Chondrocyte (in vitro differentiated cells): Measurements from ENCODE around the gene RMRP. TPM values are rescaled to one million over a fixed set of nuclear protein-coding genes. Genes with fewer than 3 reads are reported as not detected.

ENCODE experiments used
- DNase-seq: peaks from one replicate; pipeline ENCODE4 v3.0.0; 2021; ENCODE audit warnings: mixed read lengths, low spot score
- H3K27ac Mint-ChIP-seq: one replicate; pipeline ENCODE4 v1.8.0; 2021; ENCODE audit warnings: mild to moderate bottlenecking, moderate library complexity, mixed read lengths; ENCODE audit not compliant: unreplicated experiment
- H3K27me3 Mint-ChIP-seq: 2 replicates; pipeline ENCODE4 v1.8.0; 2021; ENCODE audit warnings: low read depth, mixed read lengths
- H3K36me3 Mint-ChIP-seq: 2 replicates; pipeline ENCODE4 v1.8.0; 2021; ENCODE audit warnings: low read depth, mixed read lengths
- H3K4me1 Mint-ChIP-seq: 2 replicates; pipeline ENCODE4 v1.8.0; 2021; ENCODE audit warnings: low read depth, mild to moderate bottlenecking, mixed read lengths
- H3K4me3 Mint-ChIP-seq: one replicate; pipeline ENCODE4 v1.8.0; 2021; ENCODE audit warnings: mild to moderate bottlenecking, moderate library complexity, mixed read lengths; ENCODE audit not compliant: unreplicated experiment
- H3K9me3 Mint-ChIP-seq: 2 replicates; pipeline ENCODE4 v1.8.0; 2021; ENCODE audit warnings: low read depth, mixed read lengths
- total RNA-seq: library from RNA; stranded (reverse); gene quantifications from 3 replicates; pipeline ENCODE4 v1.2.1, GENCODE V29; 2021
- TF ChIP-seq, protein P1 (sequence below): fragments of 200-600 bp; sonication (generic); IDR thresholded peaks from 2 replicates; pipeline ENCODE4 v1.5.0; 2021; ENCODE audit warnings: antibody characterized with exemption, mild to moderate bottlenecking, moderate library complexity

The RMRP gene
- total RNA-seq, 1 donor from 2014 or later, result 12,386 TPM

- no peak overlapping the region for H3K4me3 Mint-ChIP-seq
- H3K27ac Mint-ChIP-seq, result no peak overlapping the region
- TF ChIP-seq, protein P1, sequence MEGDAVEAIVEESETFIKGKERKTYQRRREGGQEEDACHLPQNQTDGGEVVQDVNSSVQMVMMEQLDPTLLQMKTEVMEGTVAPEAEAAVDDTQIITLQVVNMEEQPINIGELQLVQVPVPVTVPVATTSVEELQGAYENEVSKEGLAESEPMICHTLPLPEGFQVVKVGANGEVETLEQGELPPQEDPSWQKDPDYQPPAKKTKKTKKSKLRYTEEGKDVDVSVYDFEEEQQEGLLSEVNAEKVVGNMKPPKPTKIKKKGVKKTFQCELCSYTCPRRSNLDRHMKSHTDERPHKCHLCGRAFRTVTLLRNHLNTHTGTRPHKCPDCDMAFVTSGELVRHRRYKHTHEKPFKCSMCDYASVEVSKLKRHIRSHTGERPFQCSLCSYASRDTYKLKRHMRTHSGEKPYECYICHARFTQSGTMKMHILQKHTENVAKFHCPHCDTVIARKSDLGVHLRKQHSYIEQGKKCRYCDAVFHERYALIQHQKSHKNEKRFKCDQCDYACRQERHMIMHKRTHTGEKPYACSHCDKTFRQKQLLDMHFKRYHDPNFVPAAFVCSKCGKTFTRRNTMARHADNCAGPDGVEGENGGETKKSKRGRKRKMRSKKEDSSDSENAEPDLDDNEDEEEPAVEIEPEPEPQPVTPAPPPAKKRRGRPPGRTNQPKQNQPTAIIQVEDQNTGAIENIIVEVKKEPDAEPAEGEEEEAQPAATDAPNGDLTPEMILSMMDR, result no peak
- H3K36me3 Mint-ChIP-seq, result no peaks in the 10 kb centered on the region
- H3K9me3 Mint-ChIP-seq, result no peaks in the 10 kb centered on the region
- H3K27me3 Mint-ChIP-seq, result peaks cover 22% of the 10 kb centered on the region
- DNase-seq, result no peak
- peaks cover 11% of the 10 kb centered on the region for H3K4me1 Mint-ChIP-seq
Observed at GRCh38 chr9:35619800-35620158, 38.0 kb downstream of the RMRP start.

GRCh38 chr9:35618854-35619799 lies 38.7 kb downstream of the RMRP start:
- peak; percentile 52 for DNase-seq
- TF ChIP-seq, protein P1, result no peak
- Mint-ChIP-seq H3K27me3 (peaks cover 26% of the 10 kb centered on the region), H3K27ac (no peak overlapping the region), H3K9me3 (no peaks in the 10 kb centered on the region), H3K4me3 (no peak overlapping the region), H3K36me3 (no peaks in the 10 kb centered on the region), H3K4me1 (peaks cover 11% of the 10 kb centered on the region)

- Mint-ChIP-seq H3K27me3 (peaks cover 26% of the 10 kb centered on the region), H3K4me1 (peaks cover 11% of the 10 kb centered on the region), H3K27ac (no peak within 1 kb of the TSS), H3K9me3 (no peaks in the 10 kb centered on the region), H3K4me3 (peak within 1 kb of the TSS; percentile 69), H3K36me3 (no peaks in the 10 kb centered on the region)
- TF ChIP-seq, protein P1, result no peak
- DNase-seq, result no peak
Observed at GRCh38 chr9:35618325-35618727, 39.5 kb downstream of the RMRP start, which contains the start of gene CD72. Gene CD72 (minus strand): TSS chr9:35618413. CDS start chr9:35618303, 110 bp downstream.

DNA sequence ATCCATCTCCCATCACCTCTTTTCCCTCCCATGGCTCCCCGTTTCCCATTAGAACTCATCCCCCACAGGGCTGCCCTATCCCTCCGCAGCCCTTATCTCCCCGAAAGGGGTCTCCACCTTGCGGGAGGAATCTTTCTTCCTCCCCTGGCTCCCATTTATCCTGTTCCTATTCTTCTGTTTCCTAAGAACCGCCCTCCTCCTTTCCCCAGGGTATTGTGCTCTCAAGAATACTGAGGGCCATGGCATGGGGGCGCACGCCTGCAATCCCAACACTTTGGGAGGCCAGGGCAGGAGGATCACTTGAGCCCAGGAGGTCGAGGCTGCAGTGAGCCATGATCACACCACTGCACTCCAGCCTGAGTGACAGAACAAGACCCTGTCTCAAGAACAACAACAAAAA lies 40.3 kb downstream of the RMRP start:
- TF ChIP-seq, protein P1, result no peak
- Mint-ChIP-seq H3K9me3 (no peaks in the 10 kb centered on the region), H3K27me3 (peaks cover 26% of the 10 kb centered on the region), H3K36me3 (no peaks in the 10 kb centered on the region), H3K4me3 (peak overlapping the region; percentile 69), H3K4me1 (peaks cover 11% of the 10 kb centered on the region), H3K27ac (no peak overlapping the region)
- DNase-seq, result no peak

GRCh38 chr9:35616681-35617459 lies 40.9 kb downstream of the RMRP start:
- TF ChIP-seq, protein P1, result peak; percentile 39
- H3K4me1 Mint-ChIP-seq, result peaks cover 11% of the 10 kb centered on the region
- peak; percentile 78 for DNase-seq
- no peaks in the 10 kb centered on the region for H3K9me3 Mint-ChIP-seq
- H3K4me3 Mint-ChIP-seq, result peak overlapping the region; percentile 69
- no peaks in the 10 kb centered on the region for H3K36me3 Mint-ChIP-seq
- no peak overlapping the region for H3K27ac Mint-ChIP-seq
- H3K27me3 Mint-ChIP-seq, result peaks cover 26% of the 10 kb centered on the region
